Activated CD8-positive, alpha-beta memory T cell treated with anti-CD3 and anti-CD28 coated beads for 4 hours (primary cell): ENCODE measurements around the gene IFITM1.

ENCODE experiments used
- DNase-seq, 2 donors: peaks; one replicate each; pipeline ENCODE4 v3.0.0-alpha.2; 2020; ENCODE audit warnings: low read depth in 2 of 2

IFITM1 gene

DNA sequence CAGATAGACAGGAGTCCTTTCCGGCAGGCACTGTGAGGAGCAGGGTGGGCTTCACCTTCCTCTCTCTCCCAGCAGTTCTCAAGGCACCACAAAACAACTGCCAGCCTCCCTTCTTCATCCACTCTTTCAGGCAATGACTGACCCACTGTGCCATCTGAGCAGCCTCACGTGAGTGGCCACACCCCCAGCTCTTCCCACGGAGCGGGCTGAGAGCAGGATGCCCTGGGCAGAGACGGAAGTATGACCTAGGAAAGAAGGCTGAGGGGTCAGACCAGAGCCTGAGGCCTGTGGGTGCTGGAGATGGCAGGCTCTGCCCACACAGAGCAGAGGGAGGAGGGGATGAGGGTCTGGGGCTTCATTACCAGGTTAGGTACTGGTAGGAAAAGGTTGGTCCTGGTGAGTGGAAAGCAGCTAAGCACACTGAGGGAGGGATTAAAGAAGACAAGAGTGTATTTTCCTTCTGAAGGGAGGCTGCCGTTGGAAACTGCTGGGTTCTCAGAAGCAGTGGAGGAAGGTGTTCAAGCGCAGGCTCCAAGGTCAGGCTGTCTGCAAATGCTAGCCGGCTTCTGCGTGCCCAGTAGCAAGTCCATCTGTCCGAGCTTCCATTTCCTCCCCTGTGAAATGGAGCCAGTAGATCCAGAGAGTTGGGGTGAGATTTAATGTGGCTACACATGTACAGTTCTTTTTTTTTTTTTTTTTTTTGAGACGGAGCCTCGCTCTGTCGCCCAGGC is 31.0 kb upstream of the IFITM1 start:
- DNase-seq: no peak

DNA sequence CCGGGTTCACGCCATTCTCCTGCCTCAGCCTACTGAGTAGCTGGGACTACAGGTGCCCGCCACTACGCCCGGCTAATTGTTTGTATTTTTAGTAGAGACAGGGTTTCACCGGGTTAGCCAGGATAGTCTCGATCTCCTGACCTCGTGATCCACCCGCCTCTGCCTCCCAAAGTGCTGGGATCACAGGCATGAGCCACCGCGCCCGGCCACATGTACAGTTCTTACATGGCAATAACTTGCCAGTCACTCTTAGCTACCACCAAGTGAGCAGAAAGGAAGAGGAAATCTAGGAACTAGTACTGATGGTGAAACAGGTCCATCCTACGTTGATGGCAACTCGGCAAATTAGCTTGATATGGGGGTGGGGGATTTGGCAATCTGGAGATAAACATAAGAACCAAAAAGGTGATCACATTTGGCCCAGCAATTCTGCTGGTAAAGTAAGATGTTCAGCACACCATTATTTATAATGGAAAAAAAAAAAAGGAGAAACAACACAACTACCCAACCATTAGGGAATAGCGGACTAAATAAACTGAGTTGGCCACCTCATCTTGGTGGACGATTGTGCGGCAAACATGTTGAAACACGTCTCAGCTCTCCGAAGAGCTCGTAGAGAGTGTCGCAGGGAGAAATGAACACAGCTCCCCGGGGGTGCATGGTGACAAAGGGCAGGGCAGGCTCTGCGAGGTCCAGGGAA is 30.3 kb upstream of the IFITM1 start:
- DNase-seq: no peak

- no peak for DNase-seq
Measured at GRCh38 chr11:284105-285020, 29.5 kb upstream of the IFITM1 start.

DNA sequence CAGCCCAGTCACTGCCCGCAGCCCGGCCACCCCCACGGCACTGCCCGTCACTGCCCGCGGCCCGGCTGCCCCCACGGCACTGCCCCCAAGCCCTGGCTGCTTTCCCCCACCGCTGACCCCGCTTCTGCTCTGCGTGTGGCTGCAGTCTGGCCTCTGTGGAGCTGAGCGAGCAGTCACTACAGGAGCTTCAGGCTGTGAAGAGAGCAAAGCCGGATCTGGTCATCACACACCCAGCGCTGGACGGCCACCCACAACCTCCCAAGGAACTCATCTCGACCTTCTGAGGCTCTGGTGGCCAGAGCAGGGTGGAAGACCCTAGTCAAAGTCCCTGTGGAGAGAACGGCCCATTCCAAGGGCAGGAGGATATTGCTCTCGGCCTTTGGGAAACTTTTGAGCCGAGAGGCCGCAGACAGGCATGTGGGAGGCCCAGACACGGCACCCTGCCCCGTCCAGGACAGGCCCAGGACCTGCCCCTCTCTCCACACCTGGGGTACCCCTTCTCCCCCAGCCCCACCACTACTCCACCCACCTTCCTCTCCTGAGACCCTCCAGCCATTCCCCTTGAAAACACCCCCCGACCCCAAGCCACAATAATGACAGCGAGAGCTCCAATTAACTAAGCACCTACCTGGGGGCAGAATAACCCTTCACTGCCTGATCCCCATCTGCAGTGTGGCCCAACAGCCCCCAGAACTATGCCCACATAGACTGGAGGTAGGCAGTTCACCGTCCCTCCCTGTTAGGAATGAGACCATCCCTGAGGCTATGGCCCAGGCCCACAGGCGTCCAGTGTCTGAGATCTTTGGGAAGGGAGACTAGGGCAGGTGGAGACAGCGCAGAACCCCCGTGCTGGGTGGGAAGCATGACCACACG is 28.6 kb upstream of the IFITM1 start:
- no peak for DNase-seq

GRCh38 chr11:285894-286220 is 28.0 kb upstream of the IFITM1 start:
- no peak for DNase-seq

DNA sequence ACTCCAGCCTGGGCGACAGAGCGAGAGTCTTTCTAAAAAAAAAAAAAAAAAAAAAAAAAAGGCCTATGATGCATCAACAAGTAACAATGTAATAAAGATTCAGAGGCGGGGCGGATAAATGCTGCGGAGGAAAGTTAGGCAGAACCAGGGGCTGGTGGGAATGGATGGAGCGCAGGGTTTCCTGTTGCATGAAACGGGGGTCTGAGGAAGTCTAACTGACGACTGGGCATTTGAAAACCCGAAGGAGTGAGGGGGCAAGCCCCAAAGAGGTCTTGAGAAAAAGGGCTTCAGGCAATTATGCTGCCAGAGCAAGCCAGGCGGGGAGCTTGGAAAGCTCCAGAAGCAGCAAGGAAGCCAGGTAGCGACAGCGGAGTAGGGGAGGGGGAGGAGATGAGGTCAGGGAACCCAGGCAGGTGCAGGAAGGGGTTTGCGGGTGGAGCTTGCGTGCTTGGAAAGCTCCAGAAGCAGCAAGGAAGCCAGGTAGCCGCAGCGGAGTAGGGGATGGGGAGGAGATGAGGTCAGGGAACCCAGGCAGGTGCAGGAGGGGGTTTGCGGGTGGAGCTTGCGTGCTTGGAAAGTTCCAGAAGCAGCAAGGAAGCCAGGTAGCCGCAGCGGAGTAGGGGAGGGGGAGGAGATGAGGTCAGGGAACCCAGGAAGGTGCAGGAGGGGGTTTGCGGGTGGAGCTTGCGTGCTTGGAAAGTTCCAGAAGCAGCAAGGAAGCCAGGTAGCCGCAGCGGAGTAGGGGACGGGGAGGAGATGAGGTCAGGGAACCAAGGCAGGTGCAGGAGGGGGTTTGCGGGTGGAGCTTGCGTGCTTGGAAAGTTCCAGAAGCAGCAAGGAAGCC is 26.6 kb upstream of the IFITM1 start:
- peak in 1 of 2 donors; percentile 63 for DNase-seq

GRCh38 chr11:287821-288477 is 25.9 kb upstream of the IFITM1 start:
- no peak for DNase-seq

- peak in 1 of 2 donors; percentile 30 for DNase-seq
Measured at GRCh38 chr11:288478-289397, 25.1 kb upstream of the IFITM1 start, which contains the start of gene PGGHG. PGGHG (plus strand) TSS chr11:289126; CDS start chr11:289817, 691 bp downstream.

DNA sequence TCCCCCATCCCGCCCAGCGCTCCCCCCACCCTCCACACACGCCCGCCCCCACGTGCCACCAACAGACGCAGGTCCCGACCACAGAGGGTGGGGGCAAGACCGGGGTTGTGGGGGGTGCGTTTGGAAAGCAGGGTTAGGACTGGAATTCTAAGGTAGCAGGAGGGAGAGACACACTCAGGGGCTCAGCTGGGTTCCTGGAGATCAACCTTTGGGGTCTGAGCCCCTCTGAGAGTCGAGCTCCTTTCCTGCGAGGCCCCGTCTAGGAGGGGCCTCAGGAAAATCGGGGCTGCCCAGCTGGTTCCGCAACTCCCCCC is 24.5 kb upstream of the IFITM1 start:
- DNase-seq: no peak

DNA sequence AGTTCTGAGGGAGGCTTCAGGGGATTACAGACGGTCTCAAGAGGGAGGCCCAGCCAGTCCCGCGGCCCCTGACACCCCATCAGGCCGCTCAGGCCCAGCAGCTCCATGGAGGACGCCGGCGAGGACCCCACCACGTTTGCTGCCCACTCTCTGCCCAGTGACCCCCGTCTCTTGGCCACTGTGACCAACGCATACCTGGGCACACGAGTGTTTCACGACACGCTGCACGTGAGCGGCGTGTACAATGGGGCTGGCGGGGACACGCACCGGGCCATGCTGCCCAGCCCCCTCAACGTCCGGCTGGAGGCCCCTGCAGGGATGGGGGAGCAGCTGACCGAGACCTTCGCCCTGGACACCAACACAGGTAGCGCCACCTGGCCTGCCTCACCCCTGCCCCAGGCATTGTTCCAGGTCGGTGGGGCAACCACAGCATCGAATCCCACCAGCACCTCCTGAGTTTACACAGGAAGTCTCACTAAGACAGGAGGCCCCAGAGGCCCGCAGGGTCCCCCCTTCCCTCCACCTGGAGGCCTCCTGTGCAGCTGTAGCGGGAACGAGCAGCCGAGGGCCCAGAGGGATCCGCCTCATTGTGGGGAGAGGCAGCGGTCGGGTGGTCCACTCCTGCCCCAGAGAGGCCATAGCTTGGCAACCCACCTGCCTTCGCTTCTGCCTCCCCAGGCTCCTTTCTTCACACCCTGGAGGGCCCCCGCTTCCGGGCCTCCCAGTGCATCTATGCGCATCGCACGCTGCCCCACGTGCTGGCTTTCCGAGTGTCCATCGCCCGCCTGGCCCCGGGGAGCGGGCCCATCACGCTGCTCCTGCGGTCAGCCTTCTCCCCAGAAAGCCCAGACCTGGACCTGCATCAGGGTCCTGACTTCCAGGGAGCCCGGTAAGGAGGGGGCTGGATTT is 23.9 kb upstream of the IFITM1 start:
- no peak for DNase-seq

DNA sequence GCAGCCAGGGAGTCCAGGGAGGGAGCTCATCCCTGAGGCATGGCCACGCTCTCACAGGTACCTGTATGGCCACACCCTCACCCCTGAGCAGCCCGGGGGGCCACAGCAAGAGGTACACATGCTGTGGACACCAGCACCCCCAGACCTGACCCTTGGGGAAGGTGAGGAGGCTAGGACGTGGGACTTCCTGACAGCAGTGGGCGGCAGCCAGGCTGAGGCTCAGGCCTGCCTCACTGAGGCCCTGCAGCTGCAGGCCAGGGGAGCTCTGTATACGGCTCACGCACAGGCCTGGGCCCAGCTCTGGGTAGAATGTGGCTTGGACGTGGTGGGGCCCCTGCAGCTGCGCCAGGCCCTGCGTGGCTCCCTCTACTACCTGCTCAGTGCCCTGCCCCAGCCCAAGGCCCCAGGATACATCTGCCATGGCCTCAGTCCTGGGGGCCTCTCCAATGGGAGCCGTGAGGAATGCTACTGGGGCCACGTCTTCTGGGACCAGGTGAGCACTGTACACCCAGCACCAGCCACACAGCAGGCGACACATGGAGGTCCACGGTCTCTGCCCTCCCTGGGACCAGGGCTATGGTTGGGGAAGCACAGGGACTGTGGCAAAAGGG is 23.1 kb upstream of the IFITM1 start:
- no peak for DNase-seq

DNA sequence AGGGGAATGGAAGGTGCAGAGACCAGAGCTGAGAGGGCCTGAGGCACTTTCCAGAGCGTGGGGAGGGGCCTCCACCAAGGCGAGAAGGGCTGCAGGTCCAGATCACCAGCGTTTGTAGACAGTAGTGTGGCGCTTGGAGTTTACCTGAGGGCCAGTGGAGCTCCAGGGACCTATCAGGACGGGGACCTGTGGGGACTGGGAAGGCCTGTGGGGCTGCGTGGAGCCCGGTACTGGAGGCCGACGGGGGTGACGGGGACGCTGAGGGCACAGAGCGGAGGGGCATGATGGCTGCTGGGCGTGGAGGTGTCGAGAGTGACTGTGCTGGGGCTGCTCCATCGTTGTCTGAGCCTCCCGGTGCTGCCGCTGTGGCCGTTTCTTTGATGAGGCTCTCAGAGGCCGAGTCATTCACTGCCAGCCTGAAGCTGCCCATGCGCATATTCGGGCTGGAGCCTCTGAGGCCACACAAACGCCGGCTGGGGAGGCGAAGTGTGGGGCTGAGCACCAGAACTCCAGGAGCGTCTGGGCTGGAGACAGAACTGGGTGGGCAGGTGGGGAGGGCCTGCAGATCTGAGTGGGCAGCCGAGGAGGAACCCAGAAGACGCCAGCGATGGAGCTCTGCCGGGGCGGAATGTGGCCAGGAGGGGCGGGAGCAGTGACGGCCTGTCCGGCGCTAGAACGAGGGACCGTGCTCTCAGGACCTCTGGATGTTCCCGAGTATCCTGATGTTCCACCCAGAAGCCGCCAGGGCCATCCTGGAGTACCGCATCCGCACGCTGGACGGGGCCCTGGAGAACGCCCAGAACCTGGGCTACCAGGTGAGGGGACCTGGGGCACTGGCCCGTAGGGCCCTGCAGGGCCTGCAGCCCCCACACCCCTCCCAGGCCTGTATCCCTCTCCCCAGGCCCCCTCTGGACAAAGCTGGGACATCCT is 22.3 kb upstream of the IFITM1 start:
- no peak for DNase-seq

DNA sequence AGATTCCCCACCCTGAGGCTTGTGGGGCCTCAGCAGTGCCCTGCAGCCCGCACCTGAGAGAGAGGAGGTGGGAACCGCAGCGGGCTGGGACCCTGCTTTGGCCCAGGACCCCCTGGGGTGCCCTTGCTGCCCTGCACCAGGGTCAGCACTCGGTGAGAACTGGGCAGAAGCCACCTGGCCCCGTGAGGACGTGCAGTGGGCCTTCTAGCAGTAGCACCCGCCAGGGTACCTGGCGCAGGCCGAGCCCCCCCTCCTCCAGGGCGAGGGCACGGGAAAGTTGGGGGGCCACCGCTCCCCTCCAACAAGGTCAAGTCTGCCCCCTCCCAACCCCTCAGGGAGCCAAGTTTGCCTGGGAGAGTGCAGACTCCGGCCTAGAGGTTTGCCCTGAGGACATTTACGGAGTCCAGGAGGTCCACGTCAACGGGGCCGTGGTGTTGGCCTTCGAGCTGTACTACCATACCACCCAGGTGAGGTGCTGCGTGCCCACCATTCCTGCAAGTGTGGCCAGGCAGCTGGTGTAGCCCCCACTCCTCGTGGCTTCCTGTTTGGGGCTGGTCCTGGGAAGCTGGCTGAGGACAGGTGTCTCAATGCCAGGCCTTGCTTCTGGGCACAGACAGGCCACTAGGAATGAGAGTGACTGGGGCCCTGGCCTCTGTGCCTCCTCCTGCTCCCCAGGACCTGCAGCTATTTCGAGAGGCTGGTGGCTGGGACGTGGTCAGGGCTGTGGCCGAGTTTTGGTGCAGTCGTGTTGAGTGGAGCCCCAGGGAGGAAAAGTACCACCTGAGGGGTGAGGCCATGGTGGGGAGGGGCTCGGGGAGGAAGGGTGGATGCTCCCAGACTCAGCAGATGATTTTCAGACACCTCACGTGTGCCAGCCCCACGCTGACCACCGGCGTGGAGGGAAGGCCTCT is 21.4 kb upstream of the IFITM1 start:
- no peak for DNase-seq

- no peak for DNase-seq
Measured at GRCh38 chr11:293271-293851, 20.5 kb upstream of the IFITM1 start.
